DMS114 treated with DMSO at 0.1 percent for 48 hours (cell line): ENCODE data around the gene AMZ1.
"Not testable (repeated sequence)": the region's sequence is repeated elsewhere in the genome, so short reads cannot be mapped to it uniquely, and the experiment has no call there.

Source experiments
- DNase-seq: peaks from one replicate; lab custom pipeline; 2025; ENCODE audit not compliant: unreplicated experiment; lab: John Stamatoyannopoulos, UW

The AMZ1 gene

DNA sequence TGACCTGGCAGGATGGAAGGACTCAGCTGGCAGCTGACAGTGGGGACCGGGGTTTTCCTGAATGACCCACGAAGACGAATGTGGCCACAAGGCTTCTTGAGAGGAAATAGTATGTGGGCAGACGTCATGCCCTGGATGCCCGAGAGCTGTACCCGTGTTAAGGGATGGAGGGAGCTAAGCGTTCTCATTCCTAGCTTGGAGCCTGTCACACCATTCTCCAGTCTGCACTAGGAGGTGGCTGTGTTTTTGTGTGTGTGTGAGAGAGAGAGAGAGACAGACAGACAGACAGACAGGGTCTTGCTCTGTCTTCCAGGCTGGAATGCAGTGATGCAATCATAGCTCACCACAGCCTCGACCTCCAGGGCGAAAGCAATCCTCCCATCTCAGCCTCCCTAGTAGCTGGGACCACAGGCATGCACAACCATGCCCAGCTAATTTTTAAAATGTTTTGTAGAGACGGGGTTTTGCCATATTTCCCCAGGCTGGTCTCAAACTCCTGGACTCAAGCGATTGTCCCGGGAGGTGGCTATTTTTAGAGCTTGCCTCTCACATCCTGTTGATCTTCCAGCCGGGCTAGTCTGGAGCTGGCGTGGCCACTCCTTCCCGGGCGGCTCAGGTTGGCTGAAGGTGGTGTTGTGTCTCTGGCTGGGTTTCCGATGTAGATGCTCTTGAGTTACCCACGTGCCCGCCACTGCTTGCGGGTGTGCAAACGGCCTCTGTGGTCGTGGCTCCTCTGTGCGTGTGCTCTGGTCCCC lies 2.1 kb downstream of the AMZ1 start:
- no peak for DNase-seq

DNA sequence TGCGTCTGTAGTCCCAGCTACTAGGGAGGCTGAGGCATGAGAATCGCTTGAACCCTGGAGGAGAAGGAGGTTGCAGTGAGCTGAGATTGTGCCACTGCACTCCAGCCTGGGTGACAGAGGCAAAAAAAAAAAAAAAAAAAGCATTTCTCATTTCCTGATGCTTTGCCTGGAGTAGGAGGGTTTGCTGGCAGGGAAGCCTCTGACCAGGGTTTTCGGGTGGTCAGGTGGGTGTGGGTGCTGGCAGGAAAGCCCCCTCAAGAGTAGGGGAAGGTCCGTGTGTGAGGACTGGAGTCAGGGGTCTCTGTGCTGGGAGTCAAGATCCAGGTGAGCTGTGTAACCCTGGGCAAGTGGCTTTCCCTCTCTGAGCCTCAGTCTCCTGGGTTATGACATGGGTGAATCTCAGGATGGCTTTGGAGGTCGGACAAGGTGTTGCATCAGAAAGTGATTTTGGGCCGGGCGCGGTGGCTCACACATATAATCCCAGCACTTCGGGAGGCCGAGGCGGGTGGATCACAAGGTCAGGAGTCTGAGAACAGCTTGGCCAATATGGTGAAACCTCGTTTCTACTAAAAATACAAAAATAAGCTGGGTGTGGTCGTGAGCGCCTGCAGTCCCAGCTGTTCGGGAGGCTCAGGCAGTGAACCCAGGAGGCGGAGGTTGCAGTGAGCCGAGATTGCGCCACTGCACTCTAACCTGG lies 3.2 kb downstream of the AMZ1 start:
- no peak for DNase-seq

- DNase-seq, result not testable (repeated sequence)
Observed at GRCh38 chr7:2691932-2692439, 4.0 kb downstream of the AMZ1 start.

DNA sequence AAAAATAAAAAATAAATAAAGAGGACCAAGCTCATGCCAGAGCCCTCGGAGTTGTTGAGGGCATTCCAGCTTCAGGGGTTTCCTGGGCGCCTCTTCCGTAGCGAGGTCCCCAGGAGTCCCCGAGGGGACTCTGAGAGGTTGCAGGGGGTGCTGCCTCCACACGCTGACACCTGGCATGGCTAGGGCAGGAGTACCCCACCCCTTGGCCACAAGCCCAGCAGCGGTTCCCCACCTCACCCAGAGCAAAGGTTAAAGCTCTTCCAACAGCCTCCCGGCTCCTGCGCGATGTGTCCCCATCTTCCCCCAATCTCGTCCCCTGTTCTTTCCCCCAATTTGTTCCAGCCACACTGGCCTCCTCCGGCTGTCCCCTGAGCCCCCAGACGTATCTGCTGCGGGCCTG lies 4.5 kb downstream of the AMZ1 start:
- no peak for DNase-seq

- DNase-seq, result not testable (repeated sequence)
Observed at GRCh38 chr7:2693420-2694121, 5.6 kb downstream of the AMZ1 start.

GRCh38 chr7:2694122-2694436 lies 6.1 kb downstream of the AMZ1 start:
- not testable (repeated sequence) for DNase-seq

DNA sequence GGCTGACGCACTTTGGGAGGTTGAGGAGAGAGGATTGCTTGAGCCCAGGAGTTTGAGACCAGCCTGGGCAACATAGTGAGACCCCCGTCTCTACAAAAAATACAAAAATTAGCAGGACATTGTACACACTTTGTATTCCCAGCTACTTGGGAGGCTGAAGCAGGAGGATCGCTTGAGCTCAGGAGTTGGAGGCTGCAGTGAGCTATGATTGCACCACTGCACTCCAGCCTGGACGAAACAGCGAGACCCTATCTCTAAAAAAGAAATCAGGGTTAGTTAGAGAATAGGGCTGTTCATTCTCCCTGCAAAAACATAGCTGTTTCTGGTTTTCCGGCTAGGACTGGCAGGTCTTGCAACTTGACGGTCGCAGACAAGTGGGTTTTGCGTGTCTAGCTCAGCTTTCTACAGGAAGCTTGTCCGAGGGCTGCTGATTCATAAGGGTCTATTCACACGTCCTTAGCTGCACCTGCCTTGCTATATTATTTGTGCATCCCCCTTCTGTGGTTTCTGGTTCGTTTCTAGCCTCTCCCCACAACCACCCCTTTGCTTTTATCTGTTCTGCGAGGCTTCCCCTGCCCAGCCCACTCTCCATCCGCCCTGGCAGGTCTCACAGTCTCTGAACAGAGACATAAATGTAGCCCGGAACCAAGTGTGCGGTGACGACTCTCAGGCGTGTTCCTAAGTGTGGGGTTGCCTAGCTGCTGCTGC lies 10.7 kb downstream of the AMZ1 start:
- DNase-seq, result no peak

GRCh38 chr7:2699289-2699620 lies 11.3 kb downstream of the AMZ1 start:
- DNase-seq, result no peak

DNA sequence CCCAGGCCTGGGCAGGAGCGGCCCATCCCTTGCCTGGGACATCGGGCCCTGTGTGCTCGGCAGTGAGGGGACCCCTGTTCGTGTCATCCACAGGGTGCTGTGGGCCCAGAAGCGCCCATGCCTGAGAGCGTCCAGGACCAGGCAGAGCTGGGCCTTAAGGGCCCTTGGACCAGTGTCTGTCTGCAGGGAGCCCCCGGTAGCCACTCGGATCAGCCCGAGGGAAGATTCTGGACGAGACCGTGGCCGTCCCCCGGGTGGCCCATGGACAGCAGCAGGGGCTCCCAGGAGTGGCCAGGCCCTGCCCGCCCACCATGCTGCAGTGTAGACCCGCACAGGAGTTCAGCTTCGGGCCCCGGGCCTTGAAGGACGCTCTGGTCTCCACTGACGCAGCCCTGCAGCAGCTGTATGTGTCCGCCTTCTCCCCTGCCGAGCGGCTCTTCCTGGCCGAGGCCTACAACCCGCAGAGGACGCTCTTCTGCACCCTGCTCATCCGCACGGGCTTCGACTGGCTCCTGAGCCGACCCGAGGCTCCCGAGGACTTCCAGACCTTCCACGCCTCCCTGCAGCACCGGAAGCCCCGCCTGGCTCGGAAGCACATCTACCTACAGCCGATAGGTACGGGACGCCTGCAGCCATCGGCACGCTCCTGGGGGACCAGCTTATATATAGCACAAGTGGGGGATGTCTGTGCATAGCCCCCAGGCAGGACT lies 12.3 kb downstream of the AMZ1 start:
- no peak for DNase-seq

- DNase-seq, result no peak
Observed at GRCh38 chr7:2701424-2701823, 13.4 kb downstream of the AMZ1 start.

GRCh38 chr7:2701832-2702593 lies 14.0 kb downstream of the AMZ1 start:
- DNase-seq, result no peak

- no peak for DNase-seq
Observed at GRCh38 chr7:2702594-2702957, 14.6 kb downstream of the AMZ1 start.

- no peak for DNase-seq
Observed at GRCh38 chr7:2705371-2706096, 17.5 kb downstream of the AMZ1 start.

- no peak for DNase-seq
Observed at GRCh38 chr7:2706685-2707126, 18.7 kb downstream of the AMZ1 start.

DNA sequence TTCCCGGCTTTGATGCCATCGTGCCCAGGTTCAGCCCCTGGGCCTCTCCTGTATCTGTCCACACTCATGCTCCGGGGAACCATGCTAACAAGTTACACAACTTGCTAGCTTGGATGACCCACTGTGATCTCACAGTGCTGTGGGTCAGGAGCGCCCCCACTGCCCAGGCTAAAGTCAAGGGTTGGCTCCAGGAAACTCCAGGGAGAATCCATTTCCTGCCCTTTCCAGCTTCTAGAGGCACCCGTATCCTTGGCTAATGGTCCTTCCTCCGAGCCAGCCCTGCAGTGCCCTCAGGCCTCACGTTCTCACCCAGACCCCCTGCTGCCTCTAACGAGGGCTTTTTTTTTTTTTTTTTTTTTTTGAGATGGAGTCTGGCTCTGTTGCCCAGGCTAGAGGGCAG lies 19.5 kb downstream of the AMZ1 start:
- no peak for DNase-seq

GRCh38 chr7:2708041-2708440 lies 20.0 kb downstream of the AMZ1 start:
- no peak for DNase-seq

GRCh38 chr7:2708547-2709310 lies 20.7 kb downstream of the AMZ1 start:
- no peak for DNase-seq

DNA sequence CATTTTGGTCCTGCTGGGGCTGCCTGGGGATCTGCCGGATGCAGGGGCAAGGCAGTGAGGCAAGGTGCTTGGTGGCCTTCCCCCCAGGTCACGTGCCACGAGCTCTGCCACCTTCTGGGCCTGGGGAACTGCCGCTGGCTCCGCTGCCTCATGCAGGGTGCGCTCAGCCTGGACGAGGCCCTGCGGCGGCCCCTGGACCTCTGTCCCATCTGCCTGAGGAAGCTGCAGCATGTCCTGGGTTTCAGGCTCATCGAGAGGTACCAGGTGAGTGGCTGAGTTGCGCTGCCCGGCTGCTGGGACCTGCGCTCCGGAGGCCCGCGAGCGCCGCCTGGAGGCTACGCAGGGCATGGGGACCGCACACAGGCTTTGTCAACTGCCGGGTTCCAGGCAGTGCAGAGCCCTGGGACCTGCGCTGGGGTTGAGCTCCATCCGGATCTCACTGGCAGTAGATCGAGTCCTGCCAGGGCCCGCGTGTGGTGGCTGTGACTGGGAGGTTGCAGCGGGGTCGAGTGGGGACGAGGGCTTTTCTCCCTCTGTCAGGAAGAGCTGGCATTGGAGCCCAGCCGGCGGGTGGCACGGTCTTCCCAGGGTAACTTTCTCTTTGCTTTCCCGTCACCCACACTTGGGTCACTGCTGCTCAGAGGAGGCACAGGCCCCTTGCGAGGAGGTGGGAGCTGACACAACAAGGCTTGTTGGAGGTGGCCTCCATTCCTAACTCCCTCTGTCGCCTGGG lies 21.7 kb downstream of the AMZ1 start:
- no peak for DNase-seq
